K562 (cell line): Measurements from ENCODE around the gene SESN3.

ENCODE experiments used
- BRCA1 ChIP-seq, 2 experiments: fragments of 450-650 bp in 1 of 2; sonication (generic) in 1 of 2; formaldehyde crosslinking in 1 of 2; IDR thresholded peaks; 2 replicates each; pipeline versions ENCODE4 v1.5.0 to v1.6.1; 2017 to 2020; ENCODE audit warnings: mild to moderate bottlenecking in 1 of 2, missing genetic modification reagents in 1 of 2
- FOXJ3 ChIP-seq: sonication (generic); formaldehyde crosslinking; IDR thresholded peaks from 2 replicates; pipeline ENCODE4 v1.4.0; 2020; ENCODE audit warnings: mild to moderate bottlenecking, missing genetic modification reagents
- GATA2 ChIP-seq: sonication (generic); formaldehyde crosslinking; IDR thresholded peaks from 2 replicates; pipeline ENCODE4 v1.4.0; 2020; ENCODE audit warnings: mild to moderate bottlenecking, missing genetic modification reagents
- HSF4 ChIP-seq: fragments of 250-450 bp; sonication (Bioruptor Pico); IDR thresholded peaks from 2 replicates; pipeline ENCODE4 v2.1.2; 2022; ENCODE audit warnings: mild to moderate bottlenecking, moderate library complexity, borderline replicate concordance
- MAFK ChIP-seq: IDR thresholded peaks from 2 replicates; pipeline ENCODE4 v1.6.1; 2011; ENCODE audit warnings: low read length, improper control_type of control experiment
- MCM2 ChIP-seq: fragments of 450-650 bp; IDR thresholded peaks from 2 replicates; pipeline ENCODE4 v1.6.1; 2017; ENCODE audit warnings: low read depth, mild to moderate bottlenecking
- PCBP2 ChIP-seq: fragments of 200-400 bp; formaldehyde crosslinking; IDR thresholded peaks from 2 replicates; pipeline ENCODE4 v1.6.1; 2018; ENCODE audit warnings: low read length, low read depth, mild to moderate bottlenecking, moderate library complexity; ENCODE audit not compliant: poor library complexity, severe bottlenecking
- POLR2A ChIP-seq: fragments of 450-650 bp; conservative IDR thresholded peaks from 2 replicates; pipeline ENCODE4 v1.6.1; 2016
- ZBTB1 ChIP-seq: sonication (generic); formaldehyde crosslinking; IDR thresholded peaks from 2 replicates; pipeline ENCODE4 v1.8.1; 2023; ENCODE audit warnings: missing genetic modification reagents, low read depth, mild to moderate bottlenecking, borderline replicate concordance
- ZKSCAN3 ChIP-seq: fragments of 250-450 bp; sonication (Bioruptor Pico); IDR thresholded peaks from 2 replicates; pipeline ENCODE4 v1.4.0; 2020
- ZNF174 ChIP-seq: fragments of 250-450 bp; sonication (Bioruptor Pico); IDR thresholded peaks from 2 replicates; pipeline ENCODE4 v1.4.0; 2020; ENCODE audit warnings: mild to moderate bottlenecking
- TF ChIP-seq, protein P1 (sequence below), 3 experiments: IDR thresholded peaks in 2 of 3; conservative IDR thresholded peaks in 1 of 3; 2 replicates each; pipeline ENCODE4 v1.5.1; 2011 to 2012; ENCODE audit warnings: low read length in 3 of 3, mild to moderate bottlenecking in 3 of 3, control low read depth in 2 of 3, improper control_type of control experiment in 1 of 3, inconsistent platforms in 1 of 3, low read depth in 1 of 3, mixed read lengths in 1 of 3, moderate library complexity in 1 of 3; ENCODE audit not compliant: insufficient read depth in 2 of 3
- TF ChIP-seq, protein P2 (sequence below): sonication (generic); formaldehyde crosslinking; IDR thresholded peaks from 2 replicates; pipeline ENCODE4 v1.8.0; 2023; ENCODE audit warnings: mild to moderate bottlenecking, missing genetic modification reagents

DNA sequence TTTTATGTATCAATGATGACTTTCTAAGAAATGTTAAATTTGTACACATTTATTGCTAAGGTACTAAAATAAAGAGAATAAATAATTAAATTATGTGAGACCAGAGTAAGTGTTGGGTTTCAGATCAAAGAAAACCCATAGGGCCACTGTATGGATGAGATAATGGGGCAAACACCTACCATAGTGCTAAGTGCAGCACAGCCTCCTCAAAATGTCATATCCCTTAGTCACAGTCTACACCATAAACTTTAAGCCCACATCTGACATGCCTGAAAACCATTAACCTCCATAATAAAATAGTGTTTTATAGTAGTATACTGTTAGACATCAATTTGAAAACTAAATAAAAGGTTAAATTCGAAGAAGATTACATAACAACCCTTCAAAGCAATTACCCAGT, 37.5 kb downstream of the SESN3 start:
- TF ChIP-seq, protein P1, sequence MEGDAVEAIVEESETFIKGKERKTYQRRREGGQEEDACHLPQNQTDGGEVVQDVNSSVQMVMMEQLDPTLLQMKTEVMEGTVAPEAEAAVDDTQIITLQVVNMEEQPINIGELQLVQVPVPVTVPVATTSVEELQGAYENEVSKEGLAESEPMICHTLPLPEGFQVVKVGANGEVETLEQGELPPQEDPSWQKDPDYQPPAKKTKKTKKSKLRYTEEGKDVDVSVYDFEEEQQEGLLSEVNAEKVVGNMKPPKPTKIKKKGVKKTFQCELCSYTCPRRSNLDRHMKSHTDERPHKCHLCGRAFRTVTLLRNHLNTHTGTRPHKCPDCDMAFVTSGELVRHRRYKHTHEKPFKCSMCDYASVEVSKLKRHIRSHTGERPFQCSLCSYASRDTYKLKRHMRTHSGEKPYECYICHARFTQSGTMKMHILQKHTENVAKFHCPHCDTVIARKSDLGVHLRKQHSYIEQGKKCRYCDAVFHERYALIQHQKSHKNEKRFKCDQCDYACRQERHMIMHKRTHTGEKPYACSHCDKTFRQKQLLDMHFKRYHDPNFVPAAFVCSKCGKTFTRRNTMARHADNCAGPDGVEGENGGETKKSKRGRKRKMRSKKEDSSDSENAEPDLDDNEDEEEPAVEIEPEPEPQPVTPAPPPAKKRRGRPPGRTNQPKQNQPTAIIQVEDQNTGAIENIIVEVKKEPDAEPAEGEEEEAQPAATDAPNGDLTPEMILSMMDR (IDR thresholded peaks at IDR 0.05 in 2 of 3, conservative IDR thresholded peaks at IDR 0.05 in 1 of 3; ENCODE audit: insufficient read depth in 2 of 3, low read depth in 1 of 3, low read length in 3 of 3), result no peak
- TF ChIP-seq MCM2 (no peak), ZNF174 (no peak), POLR2A (no peak), FOXJ3 (CRISPR knock-in tag) (no peak), GATA2 (CRISPR knock-in tag) (no peak), HSF4 (CRISPR knock-in tag) (no peak), BRCA1 (IDR thresholded peaks at IDR 0.05) (no peak), BRCA1 (CRISPR knock-in tag; IDR thresholded peaks at IDR 0.05) (no peak), MAFK (no peak), ZKSCAN3 (CRISPR knock-in tag) (no peak), PCBP2 (no peak), ZBTB1 (no peak)
- TF ChIP-seq, protein P2, sequence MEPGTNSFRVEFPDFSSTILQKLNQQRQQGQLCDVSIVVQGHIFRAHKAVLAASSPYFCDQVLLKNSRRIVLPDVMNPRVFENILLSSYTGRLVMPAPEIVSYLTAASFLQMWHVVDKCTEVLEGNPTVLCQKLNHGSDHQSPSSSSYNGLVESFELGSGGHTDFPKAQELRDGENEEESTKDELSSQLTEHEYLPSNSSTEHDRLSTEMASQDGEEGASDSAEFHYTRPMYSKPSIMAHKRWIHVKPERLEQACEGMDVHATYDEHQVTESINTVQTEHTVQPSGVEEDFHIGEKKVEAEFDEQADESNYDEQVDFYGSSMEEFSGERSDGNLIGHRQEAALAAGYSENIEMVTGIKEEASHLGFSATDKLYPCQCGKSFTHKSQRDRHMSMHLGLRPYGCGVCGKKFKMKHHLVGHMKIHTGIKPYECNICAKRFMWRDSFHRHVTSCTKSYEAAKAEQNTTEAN (CRISPR knock-in tag), result no peak
